HG02798 (cell line): ENCODE data around the gene FBXL19.

Experiments used
- ATAC-seq: cut with Tn5 transposase; IDR thresholded peaks from one replicate; pipeline ENCODE4 v1.9.1; 2021; ENCODE audit warnings: mild to moderate bottlenecking; ENCODE audit not compliant: unreplicated experiment, poor library complexity

The FBXL19 gene

DNA sequence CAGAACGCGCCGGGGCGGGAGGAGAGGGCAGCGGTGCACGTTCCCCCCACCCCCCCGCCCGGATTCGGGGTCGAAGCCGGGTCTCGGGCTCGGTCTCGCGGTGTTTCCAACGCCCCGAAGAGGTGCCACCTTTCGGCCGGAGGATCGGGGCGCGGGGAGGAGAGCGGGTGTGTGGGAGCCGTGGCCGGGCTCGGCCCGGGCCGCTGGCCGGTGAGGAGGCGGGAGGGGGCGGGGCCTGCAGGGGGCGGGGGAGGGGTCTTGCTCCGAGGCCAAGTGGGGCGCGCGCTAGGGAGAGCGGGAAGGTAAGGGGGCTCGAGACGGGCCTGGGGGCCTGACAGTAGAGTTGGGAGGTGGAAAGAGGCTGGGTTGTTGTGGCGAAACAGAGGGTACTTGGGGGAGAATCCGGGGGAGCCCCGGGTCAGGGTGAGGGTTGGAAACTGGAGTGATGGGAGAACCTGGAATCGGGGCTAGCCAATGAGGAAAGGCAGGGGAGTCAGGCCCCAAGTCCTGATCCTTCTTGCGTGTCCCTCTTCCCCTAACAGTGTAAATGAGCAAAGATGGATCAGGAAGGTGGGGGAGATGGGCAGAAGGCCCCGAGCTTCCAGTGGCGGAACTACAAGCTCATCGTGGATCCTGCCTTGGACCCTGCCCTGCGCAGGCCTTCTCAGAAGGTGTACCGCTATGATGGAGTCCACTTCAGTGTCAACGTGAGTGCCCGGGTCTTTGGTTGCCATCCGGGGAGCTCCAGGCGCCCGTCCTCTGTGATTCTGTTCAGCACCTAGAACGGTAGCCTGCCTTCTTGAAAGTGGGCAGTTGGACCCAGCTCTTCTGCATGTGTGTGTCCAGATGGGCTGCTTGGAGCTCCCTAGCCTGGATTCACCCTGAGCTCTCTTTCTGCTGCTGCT, 35.1 kb downstream of the FBXL19 start:
- peak; percentile 25 for ATAC-seq

DNA sequence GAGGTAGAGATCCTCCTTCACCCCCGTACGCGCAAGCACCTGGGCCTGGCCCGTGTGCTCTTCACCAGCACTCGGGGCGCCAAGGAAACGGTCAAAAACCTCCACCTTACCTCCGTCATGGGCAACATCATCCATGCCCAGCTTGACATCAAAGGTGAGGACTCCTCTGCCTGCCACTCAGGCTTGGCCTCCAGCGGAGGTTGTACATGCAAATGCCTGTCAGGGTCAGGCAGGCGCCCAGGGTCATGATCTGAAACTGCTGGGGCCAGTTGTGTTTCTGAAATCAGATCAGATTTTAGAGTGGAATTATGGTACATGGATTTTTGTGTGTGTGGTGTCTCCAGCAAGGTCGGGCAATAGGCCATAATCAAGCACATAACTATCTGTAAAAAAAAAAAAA, 38.0 kb downstream of the FBXL19 start:
- no peak for ATAC-seq

GRCh38 chr16:30963925-30964511, 40.6 kb downstream of the FBXL19 start:
- ATAC-seq: no peak

DNA sequence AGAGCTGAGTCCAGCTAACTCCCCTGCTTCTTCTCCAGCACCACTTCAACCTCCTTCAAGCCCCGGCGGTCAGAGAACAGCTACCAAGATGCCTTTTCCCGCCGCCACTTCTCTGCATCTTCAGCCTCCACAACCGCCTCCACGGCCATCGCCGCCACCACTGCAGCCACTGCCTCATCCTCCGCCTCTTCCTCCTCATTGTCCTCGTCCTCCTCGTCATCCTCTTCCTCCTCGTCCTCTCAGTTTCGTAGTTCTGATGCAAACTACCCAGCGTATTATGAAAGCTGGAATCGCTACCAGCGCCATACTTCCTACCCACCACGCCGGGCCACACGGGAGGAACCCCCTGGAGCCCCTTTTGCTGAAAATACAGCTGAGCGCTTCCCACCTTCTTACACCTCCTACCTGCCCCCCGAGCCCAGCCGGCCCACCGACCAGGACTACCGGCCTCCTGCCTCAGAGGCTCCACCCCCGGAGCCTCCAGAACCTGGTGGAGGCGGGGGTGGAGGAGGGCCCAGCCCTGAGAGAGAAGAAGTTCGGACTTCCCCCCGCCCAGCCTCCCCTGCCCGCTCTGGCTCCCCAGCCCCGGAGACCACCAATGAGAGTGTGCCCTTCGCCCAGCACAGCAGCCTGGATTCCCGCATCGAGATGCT, 41.3 kb downstream of the FBXL19 start:
- ATAC-seq: no peak

DNA sequence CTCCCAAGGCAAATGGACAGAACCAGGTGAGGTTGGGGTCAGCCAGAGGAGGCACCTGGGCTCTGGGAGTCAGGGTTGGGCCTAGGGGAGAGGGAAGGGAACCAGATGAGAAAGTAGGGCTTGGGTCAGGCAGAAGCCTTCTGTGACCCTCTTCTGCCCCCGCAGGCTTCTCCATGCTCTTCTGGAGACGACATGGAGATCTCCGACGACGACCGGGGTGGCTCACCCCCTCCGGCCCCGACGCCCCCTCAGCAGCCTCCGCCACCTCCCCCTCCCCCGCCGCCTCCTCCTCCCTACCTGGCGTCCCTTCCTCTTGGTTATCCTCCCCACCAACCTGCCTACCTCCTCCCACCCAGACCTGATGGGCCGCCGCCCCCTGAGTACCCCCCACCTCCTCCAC, 42.1 kb downstream of the FBXL19 start:
- no peak for ATAC-seq

DNA sequence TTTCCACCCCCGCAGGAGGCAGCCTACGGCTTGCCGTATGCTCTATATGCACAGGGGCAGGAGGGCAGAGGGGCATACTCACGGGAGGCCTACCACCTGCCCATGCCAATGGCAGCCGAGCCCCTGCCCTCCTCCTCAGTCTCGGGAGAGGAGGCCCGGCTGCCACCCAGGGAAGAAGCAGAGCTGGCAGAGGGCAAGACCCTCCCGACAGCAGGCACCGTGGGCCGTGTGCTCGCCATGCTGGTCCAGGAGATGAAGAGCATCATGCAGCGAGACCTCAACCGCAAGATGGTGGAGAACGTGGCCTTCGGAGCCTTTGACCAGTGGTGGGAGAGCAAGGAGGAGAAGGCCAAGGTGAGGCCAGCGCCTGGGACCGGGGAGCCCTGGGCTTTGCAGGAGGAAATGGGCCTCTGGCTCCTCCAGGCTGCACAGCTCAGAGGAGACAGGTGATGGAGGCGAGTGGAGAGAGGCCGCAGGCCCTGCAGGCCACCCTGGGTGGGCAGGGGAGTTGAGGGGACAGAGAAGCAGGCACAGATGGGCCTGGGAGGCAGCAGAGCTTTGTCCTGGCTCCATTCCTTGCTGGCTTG, 42.8 kb downstream of the FBXL19 start:
- ATAC-seq: no peak

- no peak for ATAC-seq
Observed at GRCh38 chr16:30967795-30968194, 44.4 kb downstream of the FBXL19 start.

DNA sequence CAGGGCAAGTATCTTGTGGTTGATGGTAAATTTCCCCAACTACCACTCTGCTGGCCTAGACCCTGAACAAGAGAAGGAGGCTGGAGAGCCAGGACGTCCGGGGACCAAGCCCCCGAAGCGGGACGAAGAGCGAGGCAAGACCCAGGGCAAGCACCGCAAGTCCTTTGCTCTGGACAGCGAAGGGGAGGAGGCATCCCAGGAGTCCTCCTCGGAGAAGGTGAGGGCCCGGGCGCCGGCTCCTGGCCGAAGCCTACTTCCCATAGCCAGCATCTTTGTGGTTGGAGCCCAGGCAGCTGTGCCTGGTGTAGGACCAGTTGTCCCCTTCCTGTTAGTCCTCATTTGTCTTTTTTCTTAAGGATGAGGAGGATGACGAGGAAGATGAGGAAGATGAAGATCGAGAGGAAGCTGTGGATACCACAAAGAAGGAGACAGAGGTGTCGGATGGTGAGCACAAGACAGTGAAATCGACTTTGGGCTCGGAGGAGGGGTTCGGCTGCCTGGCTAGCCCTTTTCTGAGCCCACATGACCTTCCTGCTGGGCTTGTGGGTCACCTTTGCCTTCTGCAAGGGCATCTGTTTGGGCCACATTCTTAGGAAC, 46.0 kb downstream of the FBXL19 start:
- ATAC-seq: no peak

GRCh38 chr16:30971298-30971697, 47.9 kb downstream of the FBXL19 start:
- no peak for ATAC-seq

DNA sequence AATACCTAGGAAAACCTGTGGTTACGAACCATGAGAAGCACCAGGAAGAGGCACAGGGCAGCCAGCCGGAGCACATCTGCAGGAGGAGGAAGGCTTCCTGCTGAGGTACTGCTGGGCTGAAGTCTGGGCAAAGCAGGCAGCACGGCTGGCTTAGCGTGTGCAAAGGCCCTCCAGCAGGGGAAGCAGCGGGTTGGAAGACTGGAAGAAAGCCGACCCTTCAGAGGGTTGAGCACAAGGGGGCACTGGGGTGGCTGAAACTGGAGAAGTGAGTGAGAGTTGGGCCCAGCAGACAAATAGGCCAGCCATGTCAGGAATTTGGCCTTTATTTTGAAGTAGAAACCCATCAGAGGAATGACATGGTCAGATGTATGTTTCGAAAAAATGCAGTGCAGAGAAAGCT, 49.5 kb downstream of the FBXL19 start:
- ATAC-seq: no peak

DNA sequence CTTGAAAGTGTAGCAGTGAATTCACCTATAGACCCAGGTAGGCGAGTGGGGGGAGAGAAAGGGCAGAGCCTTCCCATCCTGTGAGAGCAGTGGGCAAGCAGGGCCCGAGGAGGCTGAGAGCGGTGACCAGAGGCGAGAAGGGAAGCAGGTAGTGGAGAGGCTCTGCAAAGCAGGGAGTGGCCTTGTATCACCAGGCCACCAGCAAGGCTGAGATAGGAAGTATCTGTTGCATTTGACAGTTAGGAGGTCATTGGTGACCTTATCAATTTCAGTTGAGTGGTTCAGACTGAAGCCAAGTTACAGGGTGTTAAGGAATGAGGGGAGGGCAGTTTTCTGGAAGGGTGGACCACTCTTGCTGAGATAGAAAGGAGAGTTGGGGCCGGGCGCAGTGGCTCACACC, 51.0 kb downstream of the FBXL19 start:
- no peak for ATAC-seq

- ATAC-seq: no peak
Observed at GRCh38 chr16:30976486-30976885, 53.1 kb downstream of the FBXL19 start.

- ATAC-seq: no peak
Observed at GRCh38 chr16:30977502-30977901, 54.1 kb downstream of the FBXL19 start.

- no peak for ATAC-seq
Observed at GRCh38 chr16:30979170-30980022, 56.0 kb downstream of the FBXL19 start.

- no peak for ATAC-seq
Observed at GRCh38 chr16:30980023-30980371, 56.6 kb downstream of the FBXL19 start.

DNA sequence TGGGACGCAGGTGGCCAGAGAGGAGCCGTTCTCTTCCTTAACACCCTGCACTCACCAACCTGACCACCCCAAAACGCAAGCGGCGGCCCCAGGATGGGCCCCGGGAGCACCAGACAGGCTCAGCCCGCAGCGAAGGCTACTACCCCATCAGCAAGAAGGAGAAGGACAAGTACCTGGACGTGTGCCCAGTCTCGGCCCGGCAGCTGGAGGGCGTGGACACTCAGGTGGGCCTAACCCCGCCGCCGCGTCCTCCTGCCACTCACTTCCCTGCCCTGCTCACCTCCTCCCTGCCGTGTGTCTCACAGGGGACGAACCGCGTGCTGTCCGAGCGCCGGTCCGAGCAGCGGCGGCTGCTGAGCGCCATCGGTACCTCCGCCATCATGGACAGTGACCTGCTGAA, 57.1 kb downstream of the FBXL19 start:
- ATAC-seq: no peak

- ATAC-seq: no peak
Observed at GRCh38 chr16:30980959-30981358, 57.6 kb downstream of the FBXL19 start.

DNA sequence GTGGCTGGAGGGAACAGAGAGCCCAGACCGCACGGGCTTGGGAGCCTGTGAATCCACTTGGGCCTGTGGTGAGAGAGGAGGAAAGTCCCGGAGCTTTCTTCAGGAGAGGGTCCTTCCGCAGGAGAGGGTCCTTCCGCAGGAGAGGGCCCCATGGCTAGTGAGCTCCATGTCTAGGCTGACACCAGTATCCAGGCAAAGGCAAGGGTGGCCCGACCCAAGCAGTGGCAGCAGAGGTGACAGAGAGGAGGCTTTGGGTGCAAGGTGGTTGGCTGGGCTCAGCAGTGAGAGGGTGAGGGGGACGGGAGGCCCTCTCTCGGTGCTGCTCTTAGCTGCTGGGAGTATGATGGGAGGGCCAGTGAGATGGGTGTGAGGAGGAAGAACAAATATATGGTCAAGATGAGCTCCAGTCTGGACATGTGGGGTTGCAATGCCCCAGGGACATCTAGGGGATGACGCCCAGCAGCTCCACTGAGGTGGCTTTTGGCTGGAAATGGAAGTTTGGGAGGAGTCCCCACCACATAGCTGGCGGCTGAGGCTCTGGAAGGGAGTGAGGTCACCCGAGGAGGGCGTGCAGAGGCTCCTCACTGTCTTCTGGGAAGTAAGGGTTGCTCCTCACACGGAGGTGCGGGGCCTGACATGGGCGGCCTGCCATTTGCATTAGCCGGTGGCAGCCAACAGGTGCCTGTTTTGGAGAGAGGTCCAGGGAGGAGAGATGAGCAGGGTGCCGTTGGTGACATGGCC, 59.3 kb downstream of the FBXL19 start:
- ATAC-seq: no peak

- no peak for ATAC-seq
Observed at GRCh38 chr16:30983289-30983889, 60.0 kb downstream of the FBXL19 start.
